Hepatocyte (in vitro differentiated cells): ENCODE data around the gene TBX21. TPM values are rescaled to one million over a fixed set of nuclear protein-coding genes. Genes with fewer than 3 reads are reported as not detected.

Experiments used
- DNase-seq: peaks from one replicate; pipeline ENCODE4 v3.0.0-alpha.2; 2016; ENCODE audit warnings: low spot score
- H2AFZ ChIP-seq: fragments of 200-600 bp; sonication (generic); 2 replicates; pipeline ENCODE4 v1.6.0; 2016; ENCODE audit warnings: antibody characterized with exemption, mild to moderate bottlenecking
- H3K27ac ChIP-seq: fragments of 200-600 bp; sonication (generic); 2 replicates; pipeline ENCODE4 v1.5.1; 2016; ENCODE audit warnings: mild to moderate bottlenecking
- H3K27me3 ChIP-seq: fragments of 200-600 bp; sonication (generic); 2 replicates; pipeline ENCODE4 v1.6.1; 2016
- H3K36me3 ChIP-seq: fragments of 200-600 bp; sonication (generic); replicated peaks from 2 replicates; pipeline ENCODE4 v1.5.1; 2016; ENCODE audit warnings: low read depth; ENCODE audit not compliant: insufficient read depth
- H3K4me1 ChIP-seq: fragments of 200-600 bp; sonication (generic); 2 replicates; pipeline ENCODE4 v1.5.1; 2016; ENCODE audit warnings: mild to moderate bottlenecking, moderate library complexity; ENCODE audit not compliant: insufficient read depth
- H3K4me2 ChIP-seq: fragments of 200-600 bp; sonication (generic); 2 replicates; pipeline ENCODE4 v1.6.0; 2016
- H3K4me3 ChIP-seq: fragments of 200-600 bp; sonication (generic); 2 replicates; pipeline ENCODE4 v1.5.1; 2016; ENCODE audit warnings: mild to moderate bottlenecking
- H3K79me2 ChIP-seq: fragments of 200-600 bp; sonication (generic); 2 replicates; pipeline ENCODE4 v1.6.0; 2017; ENCODE audit warnings: mild to moderate bottlenecking
- H3K9me2 ChIP-seq: fragments of 200-600 bp; sonication (generic); replicated peaks from 2 replicates; pipeline ENCODE4 v1.6.0; 2017; ENCODE audit warnings: mild to moderate bottlenecking; ENCODE audit not compliant: insufficient read depth
- H3K9me3 ChIP-seq: fragments of 200-600 bp; sonication (generic); 2 replicates; pipeline ENCODE4 v1.5.1; 2016; ENCODE audit warnings: low read depth, mild to moderate bottlenecking
- H4K20me1 ChIP-seq: fragments of 200-600 bp; sonication (generic); 2 replicates; pipeline ENCODE4 v1.6.0; 2016; ENCODE audit warnings: mild to moderate bottlenecking; ENCODE audit not compliant: insufficient read depth, poor library complexity, severe bottlenecking
- CTCF ChIP-seq: fragments of 200-600 bp; sonication (generic); IDR thresholded peaks from 2 replicates; pipeline ENCODE4 v1.5.1; 2016; ENCODE audit warnings: antibody characterized with exemption, mild to moderate bottlenecking; ENCODE audit not compliant: poor library complexity
- EZH2 ChIP-seq: fragments of 200-600 bp; sonication (generic); IDR thresholded peaks from 2 replicates; pipeline ENCODE4 v1.6.1; 2016; ENCODE audit warnings: antibody characterized with exemption, mild to moderate bottlenecking, borderline replicate concordance
- EZH2phosphoT487 ChIP-seq: fragments of 200-600 bp; sonication (generic); IDR thresholded peaks from one replicate; pipeline ENCODE4 v1.6.1; 2018; ENCODE audit warnings: antibody characterized with exemption, mild to moderate bottlenecking, low read depth, moderate library complexity; ENCODE audit not compliant: unreplicated experiment, severe bottlenecking
- WGBS: methylation state at CpG from one replicate; pipeline ENCODE4 v1.1.6; 2016; ENCODE audit warnings: low lambda C conversion rate; ENCODE audit errors: missing lambda C conversion rate; 5-methylcytosine and 5-hydroxymethylcytosine counted together
- polyA plus RNA-seq: library from polyadenylated mRNA; unstranded; fragments of >200 nt; fragmentation: Nextera tagmentation; extraction: Ambion mirVana; gene quantifications from 2 replicates; pipeline ENCODE4 v1.2.1, GENCODE V29; 2016
- total RNA-seq: library from RNA; depleted of rRNA; stranded (reverse); fragments of >200 nt; gene quantifications from 2 replicates; pipeline ENCODE4 v1.2.3, GENCODE V29; 2014

Gene TBX21
- total and polyA plus RNA-seq, 2 experiments from 2014 or later = not detected

- H3K27me3 ChIP-seq = no peaks in the 10 kb centered on the region
- H3K4me1 ChIP-seq = peaks cover 15% of the 10 kb centered on the region
- 57% methylated on average over 2 of the region's 2 CpGs for WGBS
- H3K4me2 ChIP-seq = peak overlapping the region; percentile 98
- H2AFZ ChIP-seq = no peak overlapping the region
- no peaks in the 10 kb centered on the region for H3K36me3 ChIP-seq
- no peak for TF ChIP-seq EZH2
- no peak for TF ChIP-seq CTCF
- TF ChIP-seq EZH2phosphoT487 = no peak
- H3K27ac ChIP-seq = no peak overlapping the region
- H3K4me3 ChIP-seq = no peak overlapping the region
- H4K20me1 ChIP-seq = no peaks in the 10 kb centered on the region
- H3K79me2 ChIP-seq = no peaks in the 10 kb centered on the region
- no peak for DNase-seq
- no peaks in the 10 kb centered on the region for H3K9me3 ChIP-seq
- no peaks in the 10 kb centered on the region for H3K9me2 ChIP-seq
These were observed 40.7 kb upstream of the TBX21 start for GRCh38 chr17:47692137-47692894.

- Histone ChIP-seq H3K36me3 (no peaks in the 10 kb centered on the region), H3K27ac (peak overlapping the region; percentile 96), H3K79me2 (no peaks in the 10 kb centered on the region), H3K9me3 (no peaks in the 10 kb centered on the region), H3K4me1 (peaks cover 15% of the 10 kb centered on the region), H4K20me1 (no peaks in the 10 kb centered on the region), H3K27me3 (no peaks in the 10 kb centered on the region), H3K9me2 (no peaks in the 10 kb centered on the region), H3K4me3 (peak overlapping the region; percentile 98), H2AFZ (peak overlapping the region; percentile 47), H3K4me2 (peak overlapping the region; percentile 98)
- no peak for DNase-seq
- no peak for TF ChIP-seq CTCF
- no peak for TF ChIP-seq EZH2phosphoT487
- TF ChIP-seq EZH2 = no peak
- 15% methylated on average over 9 of the region's 10 CpGs for WGBS
These were observed 39.9 kb upstream of the TBX21 start for GRCh38 chr17:47692895-47693730.

GRCh38 chr17:47693731-47694580 lies 39.1 kb upstream of the TBX21 start, which contains the start of gene TBKBP1:
Gene TBKBP1, plus strand, starts transcription at chr17:47694161. Its CDS starts 1,952 bp downstream, at chr17:47696113.
- H3K27ac ChIP-seq = peak within 1 kb of the TSS; percentile 96
- no peaks in the 10 kb centered on the region for H3K9me3 ChIP-seq
- H3K27me3 ChIP-seq = no peaks in the 10 kb centered on the region
- peaks cover under 1% of the 10 kb centered on the region for H4K20me1 ChIP-seq
- H2AFZ ChIP-seq = peak within 1 kb of the TSS; percentile 93
- H3K79me2 ChIP-seq = no peaks in the 10 kb centered on the region
- peak within 1 kb of the TSS; percentile 98 for H3K4me2 ChIP-seq
- no peak for TF ChIP-seq CTCF
- TF ChIP-seq EZH2phosphoT487 = no peak
- TF ChIP-seq EZH2 = no peak
- peaks cover 15% of the 10 kb centered on the region for H3K4me1 ChIP-seq
- 2% methylated on average over 28 of the region's 87 CpGs for WGBS
- H3K9me2 ChIP-seq = no peaks in the 10 kb centered on the region
- H3K36me3 ChIP-seq = no peaks in the 10 kb centered on the region
- H3K4me3 ChIP-seq = peak within 1 kb of the TSS; percentile 98
- peak; percentile 86 for DNase-seq
